Measurements from ENCODE around the gene KDM3A. TPM values are rescaled to one million over a fixed set of nuclear protein-coding genes. Genes with fewer than 3 reads are reported as not detected.
A peak's percentile ranks its signal among the peaks of the same experiment; 100 is the strongest.

The KDM3A gene
- total RNA-seq, 1 donor from 2014 or later = 93.8 TPM

DNA sequence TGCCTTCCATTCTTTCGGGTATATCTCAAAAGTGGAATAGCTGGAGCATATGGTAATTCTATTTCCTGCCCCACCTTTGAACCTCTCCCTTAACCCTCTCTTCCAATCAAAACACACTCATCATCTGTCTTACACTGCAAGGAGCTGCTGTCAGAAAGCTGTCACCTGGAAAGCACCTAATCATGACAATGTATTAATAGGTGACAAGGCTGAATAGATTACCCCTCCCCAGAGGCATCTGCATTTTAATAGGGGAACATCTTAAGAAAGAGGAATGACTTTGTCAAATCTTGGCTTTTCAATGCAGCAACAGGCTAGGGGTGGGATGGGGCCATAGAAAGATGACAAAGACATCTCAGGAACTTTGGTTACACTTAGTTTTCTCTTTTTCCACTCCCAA lies 80.8 kb downstream of the KDM3A start:
- DNase-seq = no peak

DNA sequence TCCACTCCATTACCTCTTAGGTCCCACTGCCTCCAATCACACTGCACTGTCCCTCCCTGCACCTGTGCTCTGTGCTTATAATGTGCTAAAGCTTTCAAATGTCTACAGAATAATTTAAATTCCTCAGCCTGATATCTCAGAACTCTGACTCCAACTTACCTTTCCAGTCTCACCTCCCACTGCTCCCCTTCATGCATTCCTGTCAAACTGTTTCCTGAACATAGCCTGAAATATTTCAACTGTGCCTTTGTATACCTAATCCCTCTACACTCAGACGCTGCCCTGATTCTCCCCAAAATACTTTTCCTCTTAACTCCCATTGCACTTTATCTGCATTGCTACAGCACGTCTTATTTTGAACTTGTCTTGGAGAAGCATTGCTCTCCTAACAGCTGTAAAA lies 81.5 kb downstream of the KDM3A start:
- DNase-seq = no peak

DNA sequence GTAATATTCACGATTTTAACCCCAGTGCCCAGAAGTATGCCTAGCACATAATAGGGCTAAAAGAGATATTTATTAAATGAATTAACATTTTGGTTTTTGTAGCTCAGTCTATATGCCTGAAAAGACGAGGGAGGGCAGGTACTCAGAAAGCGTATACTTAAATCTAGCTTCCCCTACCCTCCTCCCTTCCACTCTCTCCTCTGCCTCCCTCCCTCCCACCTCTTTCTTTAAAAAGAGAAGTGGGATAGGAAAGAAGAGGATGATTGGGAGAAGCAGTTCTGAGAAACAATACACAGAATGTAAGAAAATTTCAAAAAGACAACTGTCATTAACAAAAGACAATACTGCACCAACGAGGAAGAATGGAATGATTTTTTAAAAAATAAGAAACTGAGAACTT lies 82.3 kb downstream of the KDM3A start:
- no peak for DNase-seq

DNA sequence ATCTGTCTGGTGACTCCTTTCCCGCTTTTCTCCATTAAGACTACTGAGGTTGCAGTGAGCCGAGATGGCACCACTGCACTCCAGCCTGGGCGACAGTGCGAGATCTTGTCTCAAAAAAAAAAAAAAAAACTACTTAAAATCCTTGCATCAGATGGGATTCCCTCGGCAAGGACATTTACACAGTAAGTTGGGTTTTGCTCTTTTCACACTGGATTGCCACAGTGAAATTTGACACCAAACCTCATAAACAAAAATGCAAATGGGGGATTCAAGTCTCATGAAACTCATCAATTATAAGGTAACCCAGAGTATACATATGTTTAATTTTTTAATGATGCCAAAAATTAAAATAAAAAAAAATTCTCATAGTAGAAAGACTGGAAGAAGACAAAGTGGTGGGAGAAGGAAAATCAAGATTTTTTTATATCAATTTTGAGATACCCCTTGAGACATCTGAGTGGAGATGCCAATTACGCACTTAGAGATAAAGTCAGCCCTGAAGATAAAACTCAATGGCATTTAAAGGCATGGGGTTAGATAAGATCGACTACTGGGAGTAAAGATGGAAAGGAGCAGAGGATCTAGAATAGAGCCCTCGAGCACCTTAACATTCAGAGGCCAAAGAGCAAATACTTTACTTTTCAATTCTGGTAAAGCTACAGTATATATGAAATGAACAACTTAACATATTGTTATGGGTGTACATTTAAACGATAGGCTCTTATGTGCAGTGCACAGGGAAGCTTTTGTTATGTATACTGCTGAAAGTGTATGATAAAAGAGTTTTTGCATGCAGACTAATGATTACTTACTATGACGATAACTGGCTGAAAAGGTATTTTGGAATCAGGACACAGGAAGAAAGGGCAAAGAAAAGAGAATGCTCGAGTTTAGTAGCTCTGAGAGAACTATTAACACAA lies 84.5 kb downstream of the KDM3A start:
- no peak for DNase-seq

DNA sequence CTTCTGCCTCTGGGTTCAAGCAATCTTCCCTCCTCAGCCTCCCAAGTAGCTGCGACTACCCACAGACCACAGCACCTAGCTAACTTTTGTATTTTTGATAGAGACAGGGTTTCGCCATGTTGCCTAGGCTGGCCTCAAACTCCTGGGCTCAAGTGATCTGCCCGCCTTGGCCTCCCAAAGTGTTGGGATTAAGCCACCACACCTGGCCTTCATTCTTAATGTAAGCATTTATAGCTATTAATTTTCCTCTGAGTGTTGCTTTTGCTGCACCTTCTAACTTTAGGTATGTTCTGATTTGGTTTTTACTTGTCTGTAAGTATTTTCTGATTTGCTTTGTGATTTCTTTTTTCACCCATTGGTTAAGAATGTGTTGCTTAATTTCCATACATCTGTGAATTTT lies 92.4 kb downstream of the KDM3A start:
- no peak for DNase-seq

DNA sequence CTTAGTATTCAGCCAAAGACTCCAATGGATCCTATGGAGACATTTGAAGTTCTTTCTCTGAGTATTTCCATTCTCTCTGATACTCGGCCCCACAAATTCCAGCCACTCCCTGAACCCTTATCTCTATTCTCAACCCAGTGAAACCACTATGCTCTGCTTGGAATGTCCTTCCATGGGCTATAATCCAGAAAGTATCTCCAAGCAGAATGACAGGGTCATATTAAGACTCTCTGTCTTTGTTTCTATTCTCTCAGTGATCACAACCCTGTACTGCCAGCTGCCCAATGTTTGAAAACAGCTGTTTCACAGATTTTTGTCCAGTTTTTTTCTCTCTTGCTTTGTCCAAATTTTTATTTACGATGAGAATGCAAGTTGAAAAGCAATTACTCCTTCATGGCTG lies 100.2 kb downstream of the KDM3A start:
- peak; percentile 44 for DNase-seq

Small RNA genes within 50 kb of the gene (small RNA-seq; reads per million reads assigned to genes)
- not detected for gene RNU6-640P (ENCODE audit: low replicate concordance)

Other genes with a start within 250 kb of the KDM3A start
- gene IMMT, start 245.9 kb upstream of the KDM3A start, total RNA-seq = 93.1 TPM
- gene MRPL35, start 241.9 kb upstream of the KDM3A start, total RNA-seq = 38.4 TPM
- 29.3 TPM for gene REEP1, start 103.7 kb upstream of the KDM3A start, total RNA-seq
- gene CHMP3, start 122.1 kb downstream of the KDM3A start, total RNA-seq = 95.5 TPM
- gene RNF103, start 182.5 kb downstream of the KDM3A start, total RNA-seq = 39.0 TPM

All from tongue (tissue), 3 donors.